Measurements from ENCODE around the gene RYR1.

RYR1 gene

DNA sequence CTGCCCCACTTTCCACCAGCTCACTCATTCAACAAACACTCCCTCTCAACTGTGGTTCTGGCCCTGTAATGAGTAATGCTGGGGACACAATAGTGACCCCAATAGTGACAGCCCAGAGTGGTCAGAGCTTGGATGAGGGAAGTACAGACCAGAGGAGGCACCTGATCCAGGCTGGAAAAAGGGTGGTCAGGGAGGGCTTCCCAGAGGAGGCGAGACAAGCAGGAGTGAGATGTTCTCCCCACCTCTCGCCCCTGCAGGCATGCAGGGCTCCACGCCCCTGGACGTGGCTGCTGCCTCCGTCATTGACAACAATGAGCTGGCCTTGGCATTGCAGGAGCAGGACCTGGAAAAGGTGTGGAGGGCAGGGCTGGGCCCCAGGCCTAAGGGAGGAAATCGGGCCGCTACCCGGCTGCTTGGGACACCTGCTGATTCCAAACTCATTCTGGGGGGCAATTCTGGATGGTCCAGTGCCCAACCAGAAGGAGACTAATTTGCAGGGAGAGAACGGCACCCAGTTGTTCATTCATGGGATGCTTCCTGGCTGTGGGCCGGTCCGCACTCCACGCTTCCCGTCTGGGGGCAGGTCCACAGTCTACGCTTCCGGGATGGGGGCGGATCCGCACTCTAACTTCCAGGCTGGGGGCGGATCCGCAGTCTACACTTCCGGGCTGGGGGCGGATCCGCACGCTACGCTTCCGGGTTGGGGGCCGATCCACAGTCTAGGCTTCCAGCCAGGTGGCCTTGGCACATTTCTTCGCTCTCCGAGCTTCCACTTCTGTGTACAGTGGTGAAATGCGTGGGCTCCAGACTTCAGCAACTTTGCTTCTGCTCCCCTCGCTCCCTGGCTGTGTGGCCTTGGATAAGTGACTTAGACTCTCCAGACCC is 63.4 kb downstream of the RYR1 start:
- in situ Hi-C loops (cut with HindIII; ENCODE audit: low pct_unique_long_range_greater_than_20kb, low sequenced_read_pairs): no loop called here
- no peak for DNase-seq (ENCODE audit: low read depth in 1 of 2, low spot score in 1 of 2)

DNA sequence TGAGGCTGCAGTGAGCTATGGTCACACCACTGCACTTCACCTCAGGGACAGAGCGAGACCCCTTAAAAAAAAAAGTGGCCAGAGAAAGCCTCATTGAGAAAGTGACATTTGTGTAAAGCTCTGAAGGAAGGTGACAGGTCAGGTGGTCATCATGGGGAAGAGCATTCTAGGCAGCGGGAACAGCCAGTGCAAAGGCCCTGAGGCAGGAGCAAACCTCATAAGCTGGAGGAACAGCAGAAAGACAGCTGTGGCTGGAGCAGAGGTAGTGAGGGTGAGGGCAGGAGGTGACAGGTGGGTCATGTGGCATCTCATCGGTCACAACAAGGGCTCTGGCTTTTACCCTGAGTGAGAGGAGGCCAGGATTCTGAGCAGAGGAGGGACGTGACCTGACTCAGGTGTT is 64.4 kb downstream of the RYR1 start:
- in situ Hi-C loops (cut with HindIII; ENCODE audit: low pct_unique_long_range_greater_than_20kb, low sequenced_read_pairs): no loop called here
- DNase-seq (ENCODE audit: low read depth in 1 of 2, low spot score in 1 of 2): no peak
- no peak for TF ChIP-seq JUND (IDR thresholded peaks at IDR 0.05; ENCODE audit: low read depth)

More for the DNA sequence above, 63.4 kb downstream of the RYR1 start:
- TF ChIP-seq JUND (IDR thresholded peaks at IDR 0.05; ENCODE audit: low read depth): no peak

DNA sequence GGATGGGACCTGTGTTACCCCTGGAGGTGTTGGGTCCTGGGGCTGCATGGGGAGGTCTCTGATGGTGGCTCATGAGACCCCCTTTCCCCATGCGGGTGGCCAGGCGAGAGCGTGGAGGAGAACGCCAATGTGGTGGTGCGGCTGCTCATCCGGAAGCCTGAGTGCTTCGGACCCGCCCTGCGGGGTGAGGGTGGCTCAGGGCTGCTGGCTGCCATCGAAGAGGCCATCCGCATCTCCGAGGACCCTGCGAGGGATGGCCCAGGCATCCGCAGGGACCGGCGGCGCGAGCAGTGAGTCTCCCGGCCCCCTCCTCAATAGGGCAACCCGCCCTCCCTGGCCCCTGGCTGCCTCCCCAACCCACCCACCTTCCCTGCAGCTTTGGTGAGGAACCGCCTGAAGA is 66.0 kb downstream of the RYR1 start:
- TF ChIP-seq JUND (IDR thresholded peaks at IDR 0.05; ENCODE audit: low read depth): no peak
- DNase-seq (ENCODE audit: low read depth in 1 of 2, low spot score in 1 of 2): no peak
- in situ Hi-C loops (cut with HindIII; ENCODE audit: low pct_unique_long_range_greater_than_20kb, low sequenced_read_pairs): no loop called here

GRCh38 chr19:38500450-38500849 is 67.0 kb downstream of the RYR1 start:
- in situ Hi-C loops (cut with HindIII; ENCODE audit: low pct_unique_long_range_greater_than_20kb, low sequenced_read_pairs): no loop called here
- no peak for TF ChIP-seq JUND (IDR thresholded peaks at IDR 0.05; ENCODE audit: low read depth)
- no peak for DNase-seq (ENCODE audit: low read depth in 1 of 2, low spot score in 1 of 2)

GRCh38 chr19:38502410-38503076 is 69.1 kb downstream of the RYR1 start:
- DNase-seq (ENCODE audit: low read depth in 1 of 2, low spot score in 1 of 2): no peak
- in situ Hi-C loops (cut with HindIII; ENCODE audit: low pct_unique_long_range_greater_than_20kb, low sequenced_read_pairs): no loop called here
- no peak for TF ChIP-seq JUND (IDR thresholded peaks at IDR 0.05; ENCODE audit: low read depth)

- in situ Hi-C loops (cut with HindIII; ENCODE audit: low pct_unique_long_range_greater_than_20kb, low sequenced_read_pairs): no loop called here
- no peak for TF ChIP-seq JUND (IDR thresholded peaks at IDR 0.05; ENCODE audit: low read depth)
- DNase-seq (ENCODE audit: low read depth in 1 of 2, low spot score in 1 of 2): no peak
Observed at GRCh38 chr19:38503077-38503410, 69.6 kb downstream of the RYR1 start.

DNA sequence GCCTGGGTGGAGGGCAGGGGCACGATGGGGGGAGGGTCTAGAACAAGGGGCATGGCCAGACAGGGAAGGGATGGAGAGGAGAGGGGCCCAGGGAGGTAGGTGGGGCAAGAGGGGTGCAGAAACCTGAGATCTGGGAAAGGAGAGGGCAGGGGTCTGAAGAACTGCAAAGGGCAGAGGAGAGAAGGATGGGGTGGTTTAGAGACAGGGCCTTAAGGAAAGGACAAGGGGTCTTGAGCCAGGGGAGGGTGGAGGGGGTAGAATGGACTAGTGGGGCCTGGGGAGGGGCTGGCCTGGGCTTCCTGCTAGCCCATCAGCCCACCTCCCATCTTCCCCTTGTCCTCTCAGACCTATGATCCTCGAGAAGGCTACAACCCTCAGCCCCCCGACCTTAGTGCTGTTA is 72.5 kb downstream of the RYR1 start:
- no peak for TF ChIP-seq JUND (IDR thresholded peaks at IDR 0.05; ENCODE audit: low read depth)
- in situ Hi-C loops (cut with HindIII; ENCODE audit: low pct_unique_long_range_greater_than_20kb, low sequenced_read_pairs): no loop called here
- no peak for DNase-seq (ENCODE audit: low read depth in 1 of 2, low spot score in 1 of 2)

- no peak for DNase-seq (ENCODE audit: low read depth in 1 of 2, low spot score in 1 of 2)
- TF ChIP-seq JUND (IDR thresholded peaks at IDR 0.05; ENCODE audit: low read depth): no peak
- in situ Hi-C loops (cut with HindIII; ENCODE audit: low pct_unique_long_range_greater_than_20kb, low sequenced_read_pairs): no loop called here
Observed at GRCh38 chr19:38506375-38506722, 72.9 kb downstream of the RYR1 start.

DNA sequence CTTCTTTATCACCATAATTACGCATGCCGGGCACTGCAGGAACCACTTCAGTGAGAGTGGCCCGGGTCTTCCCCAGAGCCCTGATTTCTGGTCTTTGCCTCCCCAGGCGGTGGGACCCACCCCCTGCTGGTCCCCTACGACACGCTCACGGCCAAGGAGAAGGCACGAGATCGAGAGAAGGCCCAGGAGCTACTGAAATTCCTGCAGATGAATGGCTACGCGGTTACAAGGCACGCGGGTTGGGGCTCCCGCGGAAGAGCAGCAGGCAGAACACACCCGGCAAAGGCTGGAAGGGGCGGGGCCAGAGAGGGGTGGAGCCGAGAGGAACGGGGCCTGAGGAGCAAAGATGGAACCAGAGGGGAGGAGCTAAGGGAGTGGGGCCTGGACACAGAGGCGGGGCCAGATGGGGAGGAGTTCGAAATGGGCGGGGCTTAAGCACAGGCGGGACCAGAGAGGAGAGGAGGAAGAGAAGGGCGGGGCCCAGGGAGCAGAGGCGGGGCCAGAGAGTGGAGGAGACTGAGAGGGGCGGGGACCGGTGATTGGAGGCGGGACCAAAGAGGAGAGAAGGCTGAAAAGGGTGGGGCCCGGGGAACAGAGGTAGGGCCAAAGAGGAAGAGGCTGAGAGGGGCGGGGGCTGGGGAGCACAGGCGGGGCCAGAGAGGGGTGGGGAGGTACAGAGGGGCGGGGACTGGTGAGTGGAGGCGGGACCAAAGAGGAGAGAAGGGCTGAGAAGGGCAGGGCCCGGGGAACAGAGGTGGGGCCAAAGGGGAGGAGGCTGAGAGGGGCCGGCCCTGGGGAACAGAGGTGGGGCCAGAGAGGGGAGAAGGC is 73.4 kb downstream of the RYR1 start:
- in situ Hi-C loops (cut with HindIII; ENCODE audit: low pct_unique_long_range_greater_than_20kb, low sequenced_read_pairs): no loop called here

GRCh38 chr19:38507551-38508127 is 74.1 kb downstream of the RYR1 start:
- in situ Hi-C loops (cut with HindIII; ENCODE audit: low pct_unique_long_range_greater_than_20kb, low sequenced_read_pairs): no loop called here
- no peak for TF ChIP-seq JUND (IDR thresholded peaks at IDR 0.05; ENCODE audit: low read depth)
- DNase-seq (ENCODE audit: low read depth in 1 of 2, low spot score in 1 of 2): no peak

More for the DNA sequence above, 73.4 kb downstream of the RYR1 start:
- DNase-seq (ENCODE audit: low read depth in 1 of 2, low spot score in 1 of 2): peak; percentile 73 to 97
- no peak for TF ChIP-seq JUND (IDR thresholded peaks at IDR 0.05; ENCODE audit: low read depth)

- DNase-seq (ENCODE audit: low read depth in 1 of 2, low spot score in 1 of 2): no peak
- in situ Hi-C loops (cut with HindIII; ENCODE audit: low pct_unique_long_range_greater_than_20kb, low sequenced_read_pairs): no loop called here
- no peak for TF ChIP-seq JUND (IDR thresholded peaks at IDR 0.05; ENCODE audit: low read depth)
Observed at GRCh38 chr19:38508507-38508906, 75.0 kb downstream of the RYR1 start.

GRCh38 chr19:38509027-38509426 is 75.5 kb downstream of the RYR1 start:
- DNase-seq (ENCODE audit: low read depth in 1 of 2, low spot score in 1 of 2): no peak
- in situ Hi-C loops (cut with HindIII; ENCODE audit: low pct_unique_long_range_greater_than_20kb, low sequenced_read_pairs): no loop called here

More at GRCh38 chr19:38509027-38509426, 75.5 kb downstream of the RYR1 start:
- no peak for TF ChIP-seq JUND (IDR thresholded peaks at IDR 0.05; ENCODE audit: low read depth)
